HG03575 (cell line): ENCODE measurements around the gene MAPK8.

Experiments
- ATAC-seq: cut with Tn5 transposase; IDR thresholded peaks from one replicate; pipeline ENCODE4 v1.9.1; 2021; ENCODE audit not compliant: unreplicated experiment, insufficient number of reproducible peaks, low FRiP score; ENCODE audit errors: extremely low read depth

The MAPK8 gene

DNA sequence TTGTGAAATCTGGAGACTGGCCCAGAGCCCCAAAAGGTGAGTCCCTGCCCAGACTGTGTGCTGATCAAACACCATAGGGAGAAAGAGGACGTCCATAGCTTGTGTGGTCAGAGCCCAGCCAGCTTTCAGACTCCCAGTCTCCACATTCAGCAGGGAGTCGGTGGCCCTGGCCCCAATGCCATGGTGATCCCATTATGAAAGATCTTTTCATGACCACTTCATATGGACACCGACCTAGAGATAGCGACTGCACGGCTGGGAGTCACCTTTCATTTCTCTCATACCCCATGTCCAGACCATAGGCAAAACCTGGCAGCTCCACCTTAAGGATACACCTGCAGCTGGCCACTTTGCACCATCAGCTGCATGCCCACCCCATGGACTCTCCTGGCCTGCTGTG, 172.0 kb downstream of the MAPK8 start:
- ATAC-seq, result no peak

GRCh38 chr10:48478980-48479811, 172.7 kb downstream of the MAPK8 start:
- no peak for ATAC-seq

DNA sequence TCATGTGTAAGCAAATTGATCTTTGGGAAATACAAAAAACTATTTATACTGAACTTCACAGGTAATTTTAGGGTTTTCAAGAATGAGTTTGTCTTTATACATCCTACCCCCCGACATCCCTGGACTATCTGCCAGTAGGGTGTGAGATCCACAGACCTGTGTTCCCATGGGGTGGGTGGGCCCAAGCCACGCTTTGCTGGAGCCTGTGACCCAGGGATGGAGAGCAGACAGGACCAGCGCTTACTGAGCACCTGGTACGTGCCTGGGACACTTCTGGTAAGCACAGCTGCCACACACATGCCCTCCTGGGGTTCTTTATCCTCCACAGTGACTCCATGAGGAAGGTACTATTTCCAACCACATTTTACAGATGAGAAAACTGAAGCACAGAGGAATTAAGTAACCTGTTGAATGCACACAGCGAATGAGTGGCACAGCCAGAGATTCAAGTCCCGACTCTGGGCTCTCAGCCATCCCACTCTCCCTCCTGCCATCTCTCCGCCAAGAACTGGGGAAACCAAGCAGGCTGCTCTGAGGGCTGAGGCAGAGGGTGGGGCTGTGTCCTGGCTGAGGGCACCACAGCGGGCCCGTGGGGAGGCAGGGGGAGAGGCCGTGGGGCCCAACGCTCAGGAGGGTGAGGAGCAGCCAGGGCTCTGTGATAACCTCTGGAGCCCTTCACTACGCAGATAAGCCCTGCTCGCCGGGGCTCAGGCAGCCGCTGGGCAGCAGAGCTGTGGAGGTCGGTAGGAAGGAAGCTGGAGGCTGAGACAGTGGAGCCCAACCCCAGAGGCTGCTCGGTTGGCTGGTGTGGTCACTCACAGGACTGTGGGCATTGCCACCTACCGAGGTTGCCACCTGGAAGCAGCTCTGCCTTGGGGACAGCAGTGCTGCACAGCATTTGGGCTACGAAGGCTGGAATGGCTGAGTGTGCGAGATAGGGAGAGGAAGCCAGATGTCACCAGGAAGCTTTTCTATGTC, 174.2 kb downstream of the MAPK8 start:
- no peak for ATAC-seq

DNA sequence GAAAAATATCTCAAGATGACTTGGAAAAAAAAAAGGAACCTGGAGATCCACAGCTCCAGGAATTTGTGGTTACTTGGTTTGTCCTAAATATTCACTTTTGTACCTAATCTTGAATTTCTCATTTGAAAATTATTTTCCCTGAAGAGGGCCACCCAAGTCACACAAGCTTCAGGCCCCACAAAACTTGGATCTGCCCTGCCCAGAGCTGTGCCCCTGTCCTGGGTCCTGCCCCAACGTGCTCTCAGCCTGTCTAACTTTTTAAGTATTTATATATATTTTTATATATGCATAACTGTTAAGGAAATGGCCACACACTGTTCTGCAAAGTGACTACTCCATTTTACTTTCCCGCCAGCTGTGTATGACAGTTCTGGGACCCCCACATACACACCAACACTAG, 174.9 kb downstream of the MAPK8 start:
- no peak for ATAC-seq

- no peak for ATAC-seq
Observed at GRCh38 chr10:48482207-48482606, 175.7 kb downstream of the MAPK8 start.

DNA sequence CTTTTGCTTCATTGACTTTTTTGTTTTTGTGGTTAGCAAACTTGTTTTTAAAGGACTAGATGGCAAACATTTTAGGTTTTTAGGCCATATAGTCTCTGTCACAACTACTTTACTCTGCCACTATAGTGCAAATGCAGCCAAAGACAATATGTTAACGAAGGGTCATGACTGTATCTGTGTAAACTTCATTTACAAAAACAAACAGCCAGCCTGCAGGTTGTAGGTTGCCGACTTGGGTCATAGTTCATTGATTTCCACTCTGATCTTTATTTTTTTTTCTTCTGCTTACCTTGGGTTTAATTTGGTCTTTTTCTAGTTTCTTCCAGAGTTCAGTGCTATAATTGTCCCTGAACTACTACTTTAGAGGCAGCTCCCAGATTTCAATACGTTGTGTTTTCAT, 178.4 kb downstream of the MAPK8 start:
- ATAC-seq, result no peak

DNA sequence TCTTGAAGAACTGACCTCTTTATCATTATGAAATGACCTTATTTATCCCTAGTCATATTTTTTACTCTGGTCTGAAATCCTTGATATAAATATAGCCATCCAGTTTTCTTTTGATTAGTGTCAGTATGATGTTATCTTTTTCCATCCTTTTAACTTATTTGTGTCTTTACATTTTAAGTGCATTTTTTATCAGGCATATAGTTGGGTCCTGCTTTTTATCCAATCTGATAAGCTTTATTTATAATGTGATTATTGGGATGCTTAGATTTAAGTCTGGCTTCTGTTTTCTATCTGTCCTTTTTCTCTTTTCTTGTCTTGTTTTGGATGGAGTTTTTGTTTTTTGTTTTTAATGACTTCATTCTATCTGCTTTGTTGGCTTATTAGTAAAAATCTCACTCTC, 179.2 kb downstream of the MAPK8 start:
- no peak for ATAC-seq

GRCh38 chr10:48487244-48487643, 180.8 kb downstream of the MAPK8 start:
- no peak for ATAC-seq
